Mucosa of descending colon (tissue), 3 donors: Measurements from ENCODE around the gene TSPAN31. TPM values are rescaled to one million over a fixed set of nuclear protein-coding genes. Genes with fewer than 3 reads are reported as not detected.
"Not testable (repeated sequence)": the region's sequence is repeated elsewhere in the genome, so short reads cannot be mapped to it uniquely, and the experiment has no call there.

Experiments used
- ATAC-seq: fragments of 200-7000 bp; cut with Tn5 transposase; one replicate; pipeline ENCODE4 v1.9.1; 2020; ENCODE audit warnings: mild to moderate bottlenecking, moderate library complexity
- DNase-seq, 3 donors: peaks; one replicate each; pipeline ENCODE4 v3.0.0-alpha.2; 2020
- H3K36me3 ChIP-seq: fragments of 200-600 bp; one replicate; pipeline ENCODE4 v1.8.0; 2021; ENCODE audit warnings: low read depth, mild to moderate bottlenecking
- H3K4me1 ChIP-seq: fragments of 200-600 bp; one replicate; pipeline ENCODE4 v1.8.0; 2021; ENCODE audit warnings: low read depth, mild to moderate bottlenecking
- H3K4me3 ChIP-seq: fragments of 200-600 bp; one replicate; pipeline ENCODE4 v1.8.0; 2021; ENCODE audit warnings: mild to moderate bottlenecking
- H3K9me3 ChIP-seq: fragments of 200-600 bp; one replicate; pipeline ENCODE4 v1.8.0; 2021; ENCODE audit warnings: mild to moderate bottlenecking
- CTCF ChIP-seq: fragments of 200-600 bp; IDR thresholded peaks from one replicate; pipeline ENCODE4 v1.8.0; 2022; ENCODE audit warnings: antibody characterized with exemption, mild to moderate bottlenecking
- intact Hi-C, 2 donors: fragments of 100-400 bp; cut with DNase I in 1 of 2; cut with micrococcal nuclease in 1 of 2; formaldehyde crosslinking; loops; one replicate each; pipeline versions ENCODE4 v1.11.0 to v1.11.1; 2022; cut with DNase I, micrococcal nuclease
- total RNA-seq, 3 donors: library from RNA; stranded (reverse); fragmentation: NEBNext Ultra II Directional in 2 of 3; extraction: Animal tissue kit (Norgen Biotek cat#: 25700) in 2 of 3; gene quantifications; one replicate each; pipeline versions ENCODE4 v1.2.1 to v1.2.4, GENCODE V29; 2021 to 2023
- donor health status: DM: no; HTN: no; CAD: no; lungs with moderate emphysema.
- donor health status: DM: no; HTN: no; CAD: no.
- donor health status: DM: no; HTN: yes; CAD: no.

The TSPAN31 gene
- total RNA-seq, 3 donors from 2014 or later: 29.2 to 39.8 (median 30.5) TPM

GRCh38 chr12:57707250-57707649, 37.6 kb upstream of the TSPAN31 start:
- ATAC-seq: no peak
- Histone ChIP-seq H3K4me3 (no peak overlapping the region), H3K36me3 (no peaks in the 10 kb centered on the region), H3K4me1 (no peaks in the 10 kb centered on the region), H3K9me3 (peaks cover 8% of the 10 kb centered on the region)
- DNase-seq: no peak
- TF ChIP-seq CTCF: no peak
- intact Hi-C loops: no loop called here

GRCh38 chr12:57708296-57708695, 36.5 kb upstream of the TSPAN31 start:
- intact Hi-C loops: no loop called here
- no peaks in the 10 kb centered on the region for H3K4me1 ChIP-seq
- no peak for ATAC-seq
- no peak for TF ChIP-seq CTCF
- no peaks in the 10 kb centered on the region for H3K36me3 ChIP-seq
- DNase-seq: no peak
- peaks cover 8% of the 10 kb centered on the region for H3K9me3 ChIP-seq
- no peak overlapping the region for H3K4me3 ChIP-seq

GRCh38 chr12:57712701-57713100, 32.1 kb upstream of the TSPAN31 start:
- intact Hi-C loops: no loop called here
- Histone ChIP-seq H3K9me3 (no peaks in the 10 kb centered on the region), H3K36me3 (no peaks in the 10 kb centered on the region), H3K4me3 (no peak overlapping the region), H3K4me1 (no peaks in the 10 kb centered on the region)
- no peak for DNase-seq
- no peak for TF ChIP-seq CTCF
- ATAC-seq: no peak

- no peak overlapping the region for H3K4me3 ChIP-seq
- no peaks in the 10 kb centered on the region for H3K9me3 ChIP-seq
- ATAC-seq (no peak), DNase-seq (no peak)
- H3K36me3 ChIP-seq: peaks cover 2% of the 10 kb centered on the region
- no peaks in the 10 kb centered on the region for H3K4me1 ChIP-seq
- intact Hi-C loops: no loop called here
- TF ChIP-seq CTCF: no peak
These were observed 31.6 kb upstream of the TSPAN31 start for GRCh38 chr12:57713209-57713608.

GRCh38 chr12:57715036-57715748, 29.6 kb upstream of the TSPAN31 start:
- H3K4me1 ChIP-seq, intact Hi-C loops, DNase-seq, ATAC-seq, H3K9me3 ChIP-seq, H3K4me3 ChIP-seq: not testable (repeated sequence)
- peaks cover 11% of the 10 kb centered on the region for H3K36me3 ChIP-seq

GRCh38 chr12:57715786-57716185, 29.1 kb upstream of the TSPAN31 start:
- no peaks in the 10 kb centered on the region for H3K4me1 ChIP-seq
- peaks cover 11% of the 10 kb centered on the region for H3K36me3 ChIP-seq
- no peaks in the 10 kb centered on the region for H3K9me3 ChIP-seq
- intact Hi-C loops: no loop called here
- DNase-seq (no peak), ATAC-seq (no peak)
- H3K4me3 ChIP-seq: no peak overlapping the region
- TF ChIP-seq CTCF: no peak
